ENCODE data around the gene TBC1D7. TPM values are rescaled to one million over a fixed set of nuclear protein-coding genes. Genes with fewer than 3 reads are reported as not detected.

The TBC1D7 gene
- total RNA-seq, 4 donors from 2014 or later = 5.7 to 14.9 (median 6.6) TPM

DNA sequence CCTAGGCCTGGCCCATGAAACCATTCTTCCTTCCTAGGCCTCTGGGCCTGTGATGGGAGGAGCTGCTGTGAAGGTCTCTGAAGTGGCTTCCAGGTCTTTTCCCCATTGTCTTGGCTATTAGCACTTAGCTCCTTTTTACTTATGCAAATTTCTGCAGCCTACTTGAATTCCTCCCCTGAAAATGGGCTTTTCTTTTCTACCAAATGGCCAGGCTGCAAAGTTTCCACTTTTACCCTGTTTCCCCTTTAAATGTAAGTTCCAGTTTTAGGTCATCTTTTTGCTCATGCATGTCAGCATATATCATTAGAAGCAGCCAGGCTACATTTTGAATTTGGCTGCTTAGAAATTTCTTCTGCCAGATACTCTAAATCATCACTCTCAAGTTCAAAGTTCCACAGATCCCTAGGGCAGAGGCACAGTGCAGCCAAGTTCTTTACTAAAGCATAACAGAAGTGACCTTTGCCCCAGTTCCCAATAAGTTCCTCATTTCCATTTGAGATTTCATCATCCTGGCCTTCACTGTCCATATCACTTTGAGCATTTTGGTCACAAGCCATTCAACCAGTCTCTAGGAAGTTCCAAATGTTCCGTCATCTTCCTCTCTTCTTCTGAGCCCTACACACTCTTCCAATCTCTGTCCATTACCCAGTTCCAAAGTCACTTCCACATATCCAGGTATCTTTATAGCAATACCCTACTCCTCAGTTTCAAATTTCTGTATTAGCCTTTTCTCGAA is 71.9 kb downstream of the TBC1D7 start:
- no peak for DNase-seq
- Histone ChIP-seq H3K36me3 (no peaks in the 10 kb centered on the region), H3K27ac (no peak overlapping the region), H3K27me3 (no peaks in the 10 kb centered on the region), H3K4me3 (no peak overlapping the region), H3K4me1 (no peaks in the 10 kb centered on the region), H3K9me3 (no peaks in the 10 kb centered on the region)
- intact Hi-C loops (cut with DNase I; ENCODE audit: low total_unique reads) (no loop called here), in situ Hi-C loops (cut with MboI; ENCODE audit: low sequenced_read_pairs in 4 of 4) (no loop called here)
- TF ChIP-seq, protein P1, sequence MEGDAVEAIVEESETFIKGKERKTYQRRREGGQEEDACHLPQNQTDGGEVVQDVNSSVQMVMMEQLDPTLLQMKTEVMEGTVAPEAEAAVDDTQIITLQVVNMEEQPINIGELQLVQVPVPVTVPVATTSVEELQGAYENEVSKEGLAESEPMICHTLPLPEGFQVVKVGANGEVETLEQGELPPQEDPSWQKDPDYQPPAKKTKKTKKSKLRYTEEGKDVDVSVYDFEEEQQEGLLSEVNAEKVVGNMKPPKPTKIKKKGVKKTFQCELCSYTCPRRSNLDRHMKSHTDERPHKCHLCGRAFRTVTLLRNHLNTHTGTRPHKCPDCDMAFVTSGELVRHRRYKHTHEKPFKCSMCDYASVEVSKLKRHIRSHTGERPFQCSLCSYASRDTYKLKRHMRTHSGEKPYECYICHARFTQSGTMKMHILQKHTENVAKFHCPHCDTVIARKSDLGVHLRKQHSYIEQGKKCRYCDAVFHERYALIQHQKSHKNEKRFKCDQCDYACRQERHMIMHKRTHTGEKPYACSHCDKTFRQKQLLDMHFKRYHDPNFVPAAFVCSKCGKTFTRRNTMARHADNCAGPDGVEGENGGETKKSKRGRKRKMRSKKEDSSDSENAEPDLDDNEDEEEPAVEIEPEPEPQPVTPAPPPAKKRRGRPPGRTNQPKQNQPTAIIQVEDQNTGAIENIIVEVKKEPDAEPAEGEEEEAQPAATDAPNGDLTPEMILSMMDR (IDR thresholded peaks at IDR 0.05 in 4 of 5, conservative IDR thresholded peaks at IDR 0.05 in 1 of 5) = no peak
- TF ChIP-seq POLR2A (IDR thresholded peaks at IDR 0.05) = no peak
- no peak for ATAC-seq

Other genes with a start within 250 kb of the TBC1D7 start
- 10 to 100 TPM in 3 of 4 donors, 1 to 10 TPM in 1; 9.0 to 31.8 (median 16.9) TPM for gene GFOD1, start 159.1 kb upstream of the TBC1D7 start, total RNA-seq
- gene SIRT5, start 246.1 kb upstream of the TBC1D7 start, total RNA-seq = 10 to 100 TPM; 16.1 to 18.0 (median 17.0) TPM